GM12878 (cell line): ENCODE measurements around the gene DNAI4. TPM values are rescaled to one million over a fixed set of nuclear protein-coding genes. Genes with fewer than 3 reads are reported as not detected.

Source experiments
- ATAC-seq: fragments of 200-7000 bp; cut with Tn5 transposase; 3 replicates; pipeline ENCODE4 v1.9.1; 2020; ENCODE audit warnings: mild to moderate bottlenecking, moderate library complexity
- BruUV-seq: library from RNA; stranded (reverse); fragments of 400-500 nt; replicated peaks from 2 replicates; lab custom pipeline; 2021; lab: Mats Ljungman, UMichigan
- CTCF ChIA-PET: fragments of 300-600 bp; sonication (Branson Sonifier 250); formaldehyde crosslinking; extraction: SDS; loops from one replicate; lab custom pipeline; 2021; ENCODE audit warnings: inconsistent platforms; lab: Yijun Ruan, JAX
- POLR2A ChIA-PET: fragments of 350-600 bp; formaldehyde crosslinking; extraction: SDS; loops from one replicate; lab custom pipeline; 2021; ENCODE audit warnings: inconsistent platforms; lab: Charles Lee
- RAD21 ChIA-PET: fragments of 300-600 bp; sonication (Branson Sonifier 250); formaldehyde crosslinking; loops from one replicate; lab custom pipeline; 2023; ENCODE audit warnings: antibody characterized with exemption; ENCODE audit not compliant: unreplicated experiment; lab: Charles Lee
- SMC1A ChIA-PET: fragments of 300-600 bp; sonication (Branson Sonifier 250); formaldehyde crosslinking; loops from one replicate; lab custom pipeline; 2023; ENCODE audit not compliant: unreplicated experiment, uncharacterized antibody; lab: Charles Lee
- DNase-seq: peaks from one replicate; pipeline ENCODE4 v3.0.0-alpha.2; 2011; ENCODE audit warnings: low read depth, low spot score
- FAIRE-seq: peaks from 3 replicates; lab custom pipeline; 2011; peaks lifted over from hg19 to GRCh38; lab: Jason Lieb, UNC
- H2AFZ ChIP-seq: 2 replicates; pipeline ENCODE4 v1.6.0; 2011; ENCODE audit warnings: low read depth, low read length, control low read depth; ENCODE audit not compliant: control insufficient read depth
- H3K27ac ChIP-seq: 2 replicates; pipeline ENCODE4 v1.5.1; 2011; ENCODE audit warnings: control low read depth; ENCODE audit not compliant: control insufficient read depth, insufficient read depth
- H3K27me3 ChIP-seq, 2 experiments: replicated peaks in 1 of 2; 2 replicates each; pipeline versions ENCODE4 v1.6.0 to v1.6.1; 2011; ENCODE audit warnings: low read length in 1 of 2; ENCODE audit not compliant: control insufficient read depth in 2 of 2, insufficient read depth in 2 of 2
- H3K36me3 ChIP-seq, 2 experiments: 2 replicates each; pipeline ENCODE4 v1.5.1; 2011; ENCODE audit warnings: low read length in 1 of 2; ENCODE audit not compliant: control insufficient read depth in 2 of 2, insufficient read depth in 2 of 2
- H3K4me1 ChIP-seq: 2 replicates; pipeline ENCODE4 v1.6.1; 2011; ENCODE audit warnings: mild to moderate bottlenecking, low read length, moderate library complexity, mixed read lengths; ENCODE audit not compliant: control insufficient read depth, insufficient read depth
- H3K4me2 ChIP-seq: 2 replicates; pipeline ENCODE4 v1.6.0; 2011; ENCODE audit warnings: control low read depth; ENCODE audit not compliant: control insufficient read depth, insufficient read depth
- H3K4me3 ChIP-seq: fragments of 200-600 bp; sonication (generic); 2 replicates; pipeline ENCODE4 v1.5.1; 2016
- H3K79me2 ChIP-seq: 2 replicates; pipeline ENCODE4 v1.6.0; 2011; ENCODE audit warnings: low read length; ENCODE audit not compliant: control insufficient read depth, insufficient read depth
- H3K9ac ChIP-seq: 2 replicates; pipeline ENCODE4 v1.8.0; 2011; ENCODE audit warnings: low read length, control low read depth, mixed read lengths; ENCODE audit not compliant: control insufficient read depth, insufficient read depth
- H3K9me3 ChIP-seq: replicated peaks from 3 replicates; pipeline ENCODE4 v1.5.1; 2011; ENCODE audit warnings: mild to moderate bottlenecking, low read length; ENCODE audit not compliant: control insufficient read depth, insufficient read depth
- H4K20me1 ChIP-seq: 2 replicates; pipeline ENCODE4 v1.6.0; 2011; ENCODE audit not compliant: control insufficient read depth, insufficient read depth
- BHLHE40 ChIP-seq, 2 experiments: fragments of 450-650 bp in 1 of 2; IDR thresholded peaks; 2 replicates each; pipeline ENCODE4 v1.6.1; 2011 to 2017; ENCODE audit warnings: low read depth in 2 of 2, borderline replicate concordance in 1 of 2, improper control_type of control experiment in 1 of 2, low read length in 1 of 2, mild to moderate bottlenecking in 1 of 2
- CREB1 ChIP-seq: IDR thresholded peaks from 2 replicates; pipeline ENCODE4 v1.6.1; 2012; ENCODE audit warnings: low read depth, mild to moderate bottlenecking, inconsistent platforms
- GATAD2B ChIP-seq: fragments of 450-650 bp; conservative IDR thresholded peaks from 2 replicates; pipeline ENCODE4 v1.6.1; 2017; ENCODE audit warnings: low read depth, mild to moderate bottlenecking, moderate library complexity
- HCFC1 ChIP-seq: fragments of 150-350 bp; IDR thresholded peaks from 2 replicates; pipeline ENCODE4 v1.6.1; 2014; ENCODE audit warnings: low read length
- HDGF ChIP-seq: fragments of 450-650 bp; IDR thresholded peaks from 2 replicates; pipeline ENCODE4 v1.6.1; 2016; ENCODE audit warnings: antibody characterized with exemption
- LARP7 ChIP-seq: fragments of 450-650 bp; IDR thresholded peaks from 2 replicates; pipeline ENCODE4 v1.6.1; 2017; ENCODE audit warnings: mild to moderate bottlenecking
- NR2C2 ChIP-seq: IDR thresholded peaks from 2 replicates; pipeline ENCODE4 v1.6.1; 2011; ENCODE audit warnings: borderline replicate concordance, low read depth; ENCODE audit not compliant: control insufficient read depth, insufficient read length
- NRF1 ChIP-seq: conservative IDR thresholded peaks from 2 replicates; pipeline ENCODE4 v1.6.1; 2011; ENCODE audit warnings: mild to moderate bottlenecking, low read depth, low read length, improper control_type of control experiment
- POLR2A ChIP-seq: IDR thresholded peaks from 2 replicates; pipeline ENCODE4 v1.6.1; 2011; ENCODE audit warnings: low read depth, mild to moderate bottlenecking, low read length
- RFX5 ChIP-seq: IDR thresholded peaks from 2 replicates; pipeline ENCODE4 v1.6.1; 2011; ENCODE audit warnings: low read depth, low read length, improper control_type of control experiment
- SREBF2 ChIP-seq: IDR thresholded peaks from 2 replicates; pipeline ENCODE4 v1.6.1; 2012; ENCODE audit warnings: mild to moderate bottlenecking, low read length
- ZBED1 ChIP-seq: IDR thresholded peaks from 2 replicates; pipeline ENCODE4 v1.6.1; 2016; ENCODE audit warnings: borderline replicate concordance
- ZNF207 ChIP-seq: fragments of 450-650 bp; IDR thresholded peaks from 2 replicates; pipeline ENCODE4 v1.6.1; 2014; ENCODE audit warnings: antibody characterized with exemption, mild to moderate bottlenecking, borderline replicate concordance
- WGBS: methylation state at CpG from one replicate; pipeline ENCODE4 v1.1.6; 2016; ENCODE audit warnings: low lambda C conversion rate; ENCODE audit not compliant: insufficient replicate concordance, insufficient coverage; ENCODE audit errors: missing lambda C conversion rate; 5-methylcytosine and 5-hydroxymethylcytosine counted together
- in situ Hi-C: fragments of 300-500 bp; cut with MboI; formaldehyde crosslinking; loops from 9 replicates; pipeline ENCODE4 v1.14.3; 2018; ENCODE audit warnings: mixed read lengths
- intact Hi-C: fragments of 100-400 bp; cut with micrococcal nuclease; formaldehyde crosslinking; loops from one replicate; pipeline ENCODE4 v1.14.2; 2022; ENCODE audit not compliant: unreplicated experiment
- polyA plus RNA-seq, 11 experiments: library from polyadenylated mRNA; depleted of rRNA in 4 of 11; unstranded in 6 of 11; stranded (reverse) in 5 of 11; fragments of >200 nt; fragmentation: Nextera tagmentation in 4 of 11; fragmentation: Illumina TruSeq in 1 of 11; extraction: Ambion mirVana in 4 of 11; extraction: Trizol in 1 of 11; gene quantifications; 1 replicate in 1 of 11; 2 replicates in 10 of 11; pipeline versions ENCODE4 v1.2.1 to v1.2.3, GENCODE V29; 2011 to 2016; ENCODE audit warnings: inconsistent platforms in 2 of 11, missing spikeins in 2 of 11, low read depth in 1 of 11
- total RNA-seq, 4 experiments: library from RNA; depleted of rRNA in 3 of 4; stranded (reverse); fragments of >200 nt in 3 of 4; fragmentation: Illumina TruSeq in 1 of 4; extraction: Trizol in 1 of 4; gene quantifications; 2 replicates each; pipeline versions ENCODE4 v1.2.1 to v1.2.3, GENCODE V29; 2013 to 2021
- TF ChIP-seq, protein P1 (sequence below): IDR thresholded peaks from 2 replicates; pipeline ENCODE4 v1.6.1; 2012; ENCODE audit warnings: low read length, inconsistent platforms
- TF ChIP-seq, protein P2 (sequence below): IDR thresholded peaks from 2 replicates; pipeline ENCODE4 v1.6.1; 2011; ENCODE audit warnings: borderline replicate concordance, low read depth, mild to moderate bottlenecking, moderate library complexity, low read length; ENCODE audit not compliant: insufficient read depth, poor library complexity, severe bottlenecking
- TF ChIP-seq, protein P3 (sequence below): fragments of 450-650 bp; IDR thresholded peaks from 2 replicates; pipeline ENCODE4 v1.6.1; 2017; ENCODE audit warnings: antibody characterized with exemption, mild to moderate bottlenecking, moderate library complexity
- TF ChIP-seq, protein P4 (sequence below): fragments of 450-650 bp; IDR thresholded peaks from 2 replicates; pipeline ENCODE4 v1.6.1; 2018; ENCODE audit warnings: borderline replicate concordance, mild to moderate bottlenecking; ENCODE audit not compliant: partially characterized antibody

DNAI4 gene
- total and polyA plus RNA-seq, 10 of the 15 experiments (the other 5 are each of a cell fraction or from before 2014, with no cell fraction given), result 0.13 to 2.3 (median 0.27) TPM; not detected in 1

- TF ChIP-seq BHLHE40 (IDR thresholded peaks at IDR 0.05; ENCODE audit: borderline replicate concordance in 1 of 2, low read depth in 2 of 2, low read length in 1 of 2), result no peak
- TF ChIP-seq, protein P1, sequence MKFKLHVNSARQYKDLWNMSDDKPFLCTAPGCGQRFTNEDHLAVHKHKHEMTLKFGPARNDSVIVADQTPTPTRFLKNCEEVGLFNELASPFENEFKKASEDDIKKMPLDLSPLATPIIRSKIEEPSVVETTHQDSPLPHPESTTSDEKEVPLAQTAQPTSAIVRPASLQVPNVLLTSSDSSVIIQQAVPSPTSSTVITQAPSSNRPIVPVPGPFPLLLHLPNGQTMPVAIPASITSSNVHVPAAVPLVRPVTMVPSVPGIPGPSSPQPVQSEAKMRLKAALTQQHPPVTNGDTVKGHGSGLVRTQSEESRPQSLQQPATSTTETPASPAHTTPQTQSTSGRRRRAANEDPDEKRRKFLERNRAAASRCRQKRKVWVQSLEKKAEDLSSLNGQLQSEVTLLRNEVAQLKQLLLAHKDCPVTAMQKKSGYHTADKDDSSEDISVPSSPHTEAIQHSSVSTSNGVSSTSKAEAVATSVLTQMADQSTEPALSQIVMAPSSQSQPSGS, result no peak
- no peak for TF ChIP-seq HCFC1
- no peak for TF ChIP-seq SREBF2
- TF ChIP-seq, all 136 proteins: peak for 0
These were observed 7.2 kb downstream of the DNAI4 start (continued) for GRCh38 chr1:66917476-66917875.

GRCh38 chr1:66916320-66916719, 8.3 kb downstream of the DNAI4 start:
- Histone ChIP-seq H3K4me3 (no peak overlapping the region), H4K20me1 (no peaks in the 10 kb centered on the region), H3K27ac (no peak overlapping the region), H3K9ac (no peak overlapping the region), H3K36me3 (no peaks in the 10 kb centered on the region), H3K4me2 (no peak overlapping the region), H3K9me3 (no peaks in the 10 kb centered on the region; the same call in 2 of the 3 replicates), H3K4me1 (no peaks in the 10 kb centered on the region), H3K79me2 (no peaks in the 10 kb centered on the region), H2AFZ (no peak overlapping the region), H3K27me3 (no peaks in the 10 kb centered on the region)
- ChIA-PET RAD21 (no interaction called here), SMC1A (no interaction called here), POLR2A (no interaction called here), CTCF (no interaction called here)
- ATAC-seq, result no peak
- in situ Hi-C loops (no loop called here), intact Hi-C loops (no loop called here)
- WGBS, result 59% methylated on average over 2 of the region's 2 CpGs
- no peak for FAIRE-seq
- DNase-seq, result no peak
- BruUV-seq, result no TSS peak
- no peak for TF ChIP-seq ZNF207
- TF ChIP-seq, protein P2, sequence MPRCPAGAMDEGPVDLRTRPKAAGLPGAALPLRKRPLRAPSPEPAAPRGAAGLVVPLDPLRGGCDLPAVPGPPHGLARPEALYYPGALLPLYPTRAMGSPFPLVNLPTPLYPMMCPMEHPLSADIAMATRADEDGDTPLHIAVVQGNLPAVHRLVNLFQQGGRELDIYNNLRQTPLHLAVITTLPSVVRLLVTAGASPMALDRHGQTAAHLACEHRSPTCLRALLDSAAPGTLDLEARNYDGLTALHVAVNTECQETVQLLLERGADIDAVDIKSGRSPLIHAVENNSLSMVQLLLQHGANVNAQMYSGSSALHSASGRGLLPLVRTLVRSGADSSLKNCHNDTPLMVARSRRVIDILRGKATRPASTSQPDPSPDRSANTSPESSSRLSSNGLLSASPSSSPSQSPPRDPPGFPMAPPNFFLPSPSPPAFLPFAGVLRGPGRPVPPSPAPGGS, result no peak
- TF ChIP-seq, protein P3, sequence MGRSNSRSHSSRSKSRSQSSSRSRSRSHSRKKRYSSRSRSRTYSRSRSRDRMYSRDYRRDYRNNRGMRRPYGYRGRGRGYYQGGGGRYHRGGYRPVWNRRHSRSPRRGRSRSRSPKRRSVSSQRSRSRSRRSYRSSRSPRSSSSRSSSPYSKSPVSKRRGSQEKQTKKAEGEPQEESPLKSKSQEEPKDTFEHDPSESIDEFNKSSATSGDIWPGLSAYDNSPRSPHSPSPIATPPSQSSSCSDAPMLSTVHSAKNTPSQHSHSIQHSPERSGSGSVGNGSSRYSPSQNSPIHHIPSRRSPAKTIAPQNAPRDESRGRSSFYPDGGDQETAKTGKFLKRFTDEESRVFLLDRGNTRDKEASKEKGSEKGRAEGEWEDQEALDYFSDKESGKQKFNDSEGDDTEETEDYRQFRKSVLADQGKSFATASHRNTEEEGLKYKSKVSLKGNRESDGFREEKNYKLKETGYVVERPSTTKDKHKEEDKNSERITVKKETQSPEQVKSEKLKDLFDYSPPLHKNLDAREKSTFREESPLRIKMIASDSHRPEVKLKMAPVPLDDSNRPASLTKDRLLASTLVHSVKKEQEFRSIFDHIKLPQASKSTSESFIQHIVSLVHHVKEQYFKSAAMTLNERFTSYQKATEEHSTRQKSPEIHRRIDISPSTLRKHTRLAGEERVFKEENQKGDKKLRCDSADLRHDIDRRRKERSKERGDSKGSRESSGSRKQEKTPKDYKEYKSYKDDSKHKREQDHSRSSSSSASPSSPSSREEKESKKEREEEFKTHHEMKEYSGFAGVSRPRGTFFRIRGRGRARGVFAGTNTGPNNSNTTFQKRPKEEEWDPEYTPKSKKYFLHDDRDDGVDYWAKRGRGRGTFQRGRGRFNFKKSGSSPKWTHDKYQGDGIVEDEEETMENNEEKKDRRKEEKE, result no peak
- no peak for TF ChIP-seq HDGF
- TF ChIP-seq ZBED1, result no peak
- TF ChIP-seq, protein P4, sequence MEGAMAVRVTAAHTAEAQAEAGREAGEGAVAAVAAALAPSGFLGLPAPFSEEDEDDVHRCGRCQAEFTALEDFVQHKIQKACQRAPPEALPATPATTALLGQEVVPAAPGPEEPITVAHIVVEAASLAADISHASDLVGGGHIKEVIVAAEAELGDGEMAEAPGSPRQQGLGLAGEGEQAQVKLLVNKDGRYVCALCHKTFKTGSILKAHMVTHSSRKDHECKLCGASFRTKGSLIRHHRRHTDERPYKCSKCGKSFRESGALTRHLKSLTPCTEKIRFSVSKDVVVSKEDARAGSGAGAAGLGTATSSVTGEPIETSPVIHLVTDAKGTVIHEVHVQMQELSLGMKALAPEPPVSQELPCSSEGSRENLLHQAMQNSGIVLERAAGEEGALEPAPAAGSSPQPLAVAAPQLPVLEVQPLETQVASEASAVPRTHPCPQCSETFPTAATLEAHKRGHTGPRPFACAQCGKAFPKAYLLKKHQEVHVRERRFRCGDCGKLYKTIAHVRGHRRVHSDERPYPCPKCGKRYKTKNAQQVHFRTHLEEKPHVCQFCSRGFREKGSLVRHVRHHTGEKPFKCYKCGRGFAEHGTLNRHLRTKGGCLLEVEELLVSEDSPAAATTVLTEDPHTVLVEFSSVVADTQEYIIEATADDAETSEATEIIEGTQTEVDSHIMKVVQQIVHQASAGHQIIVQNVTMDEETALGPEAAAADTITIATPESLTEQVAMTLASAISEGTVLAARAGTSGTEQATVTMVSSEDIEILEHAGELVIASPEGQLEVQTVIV, result no peak
- TF ChIP-seq HCFC1, result no peak
- no peak for TF ChIP-seq LARP7
- TF ChIP-seq RFX5, result no peak
- TF ChIP-seq CREB1, result no peak
- no peak for TF ChIP-seq NRF1
- no peak for TF ChIP-seq POLR2A
- no peak for TF ChIP-seq NR2C2
- no peak for TF ChIP-seq GATAD2B
